SK-N-MC (cell line): ENCODE data around the gene CDH12.

ENCODE experiments used
- EZH2 ChIP-seq: fragments of 200-600 bp; sonication (generic); IDR thresholded peaks from one replicate; pipeline ENCODE4 v1.6.1; 2017; ENCODE audit warnings: antibody characterized with exemption
- FOXP2 ChIP-seq: optimal IDR thresholded peaks from 2 replicates; pipeline ENCODE3; 2011; ENCODE audit warnings: mild to moderate bottlenecking, moderate library complexity; ENCODE audit not compliant: insufficient read depth; ENCODE audit errors: extremely low read length, control extremely low read depth
- POLR2AphosphoS5 ChIP-seq: IDR thresholded peaks from 2 replicates; pipeline ENCODE4 v1.6.1; 2012; ENCODE audit warnings: mild to moderate bottlenecking, low read depth, low read length, borderline replicate concordance

DNA sequence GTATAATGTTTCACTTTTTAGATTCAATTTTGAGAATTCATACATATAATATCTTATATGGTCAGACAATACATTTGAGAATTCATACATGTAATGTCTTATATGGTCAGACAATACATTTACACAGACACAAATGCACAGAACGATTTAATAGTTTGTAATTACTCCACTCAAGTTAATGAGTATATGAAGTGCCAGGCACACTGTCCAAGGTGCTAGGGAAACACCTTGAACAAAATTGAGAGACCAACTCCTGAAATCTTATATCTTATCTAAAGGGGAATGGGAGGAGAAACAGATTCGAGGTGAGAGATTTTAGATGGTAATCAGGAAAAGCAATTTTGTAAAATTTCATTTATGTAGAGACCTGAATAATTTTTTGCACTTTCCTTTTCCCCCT is 994.7 kb downstream of the CDH12 start:
- no peak for TF ChIP-seq POLR2AphosphoS5
- no peak for TF ChIP-seq EZH2
- no peak for TF ChIP-seq FOXP2
